ENCODE data around the gene GFI1.

DNA sequence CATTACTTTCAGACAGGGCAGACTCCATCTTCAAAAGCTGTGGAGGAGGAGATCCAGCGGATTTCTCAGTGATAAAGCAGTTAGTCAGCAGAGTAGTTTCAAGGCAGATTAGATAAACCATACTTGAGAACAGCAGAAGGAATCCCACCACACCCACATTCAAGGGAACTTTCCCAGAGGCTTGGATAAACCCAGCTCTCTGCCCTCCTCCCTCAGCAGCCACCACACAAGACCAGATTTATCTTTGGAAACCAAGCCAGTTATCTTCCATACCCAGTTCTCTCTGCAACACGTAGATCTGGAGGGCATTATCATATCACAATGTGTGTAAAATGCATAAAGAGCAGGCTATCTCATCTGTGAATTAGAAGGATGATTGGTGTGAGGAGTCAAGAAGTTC, 40.2 kb downstream of the GFI1 start:
- TF ChIP-seq, protein P1, sequence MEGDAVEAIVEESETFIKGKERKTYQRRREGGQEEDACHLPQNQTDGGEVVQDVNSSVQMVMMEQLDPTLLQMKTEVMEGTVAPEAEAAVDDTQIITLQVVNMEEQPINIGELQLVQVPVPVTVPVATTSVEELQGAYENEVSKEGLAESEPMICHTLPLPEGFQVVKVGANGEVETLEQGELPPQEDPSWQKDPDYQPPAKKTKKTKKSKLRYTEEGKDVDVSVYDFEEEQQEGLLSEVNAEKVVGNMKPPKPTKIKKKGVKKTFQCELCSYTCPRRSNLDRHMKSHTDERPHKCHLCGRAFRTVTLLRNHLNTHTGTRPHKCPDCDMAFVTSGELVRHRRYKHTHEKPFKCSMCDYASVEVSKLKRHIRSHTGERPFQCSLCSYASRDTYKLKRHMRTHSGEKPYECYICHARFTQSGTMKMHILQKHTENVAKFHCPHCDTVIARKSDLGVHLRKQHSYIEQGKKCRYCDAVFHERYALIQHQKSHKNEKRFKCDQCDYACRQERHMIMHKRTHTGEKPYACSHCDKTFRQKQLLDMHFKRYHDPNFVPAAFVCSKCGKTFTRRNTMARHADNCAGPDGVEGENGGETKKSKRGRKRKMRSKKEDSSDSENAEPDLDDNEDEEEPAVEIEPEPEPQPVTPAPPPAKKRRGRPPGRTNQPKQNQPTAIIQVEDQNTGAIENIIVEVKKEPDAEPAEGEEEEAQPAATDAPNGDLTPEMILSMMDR (IDR thresholded peaks at IDR 0.05): no peak
- no peak for TF ChIP-seq POLR2A (IDR thresholded peaks at IDR 0.05)

Data from uterus (tissue), 2 donors.